Endothelial cell (in vitro differentiated cells): ENCODE measurements around the gene CFI. TPM values are rescaled to one million over a fixed set of nuclear protein-coding genes. Genes with fewer than 3 reads are reported as not detected.

ENCODE experiments used
- DNase-seq: peaks from one replicate; pipeline ENCODE4 v3.0.0; 2021; ENCODE audit warnings: low spot score
- H3K27ac Mint-ChIP-seq: one replicate; pipeline ENCODE4 v1.8.0; 2021; ENCODE audit warnings: mixed read lengths, inconsistent platforms; ENCODE audit not compliant: unreplicated experiment
- H3K27me3 Mint-ChIP-seq: one replicate; pipeline ENCODE4 v1.8.0; 2021; ENCODE audit warnings: mild to moderate bottlenecking, moderate library complexity, mixed read lengths, inconsistent platforms; ENCODE audit not compliant: unreplicated experiment
- H3K36me3 Mint-ChIP-seq: one replicate; pipeline ENCODE4 v1.8.0; 2021; ENCODE audit warnings: mild to moderate bottlenecking, low read depth, mixed read lengths, inconsistent platforms; ENCODE audit not compliant: unreplicated experiment
- H3K4me1 Mint-ChIP-seq: one replicate; pipeline ENCODE4 v1.8.0; 2021; ENCODE audit warnings: mild to moderate bottlenecking, mixed read lengths, inconsistent platforms; ENCODE audit not compliant: unreplicated experiment
- H3K4me3 Mint-ChIP-seq: one replicate; pipeline ENCODE4 v1.8.0; 2021; ENCODE audit warnings: mild to moderate bottlenecking, mixed read lengths, inconsistent platforms; ENCODE audit not compliant: unreplicated experiment
- H3K9me3 Mint-ChIP-seq: one replicate; pipeline ENCODE4 v1.8.0; 2021; ENCODE audit warnings: mixed read lengths, inconsistent platforms; ENCODE audit not compliant: unreplicated experiment
- CTCF ChIP-seq: fragments of 200-600 bp; sonication (generic); IDR thresholded peaks from one replicate; pipeline ENCODE4 v1.5.0; 2021; ENCODE audit warnings: antibody characterized with exemption; ENCODE audit not compliant: unreplicated experiment
- total RNA-seq: library from RNA; stranded (reverse); fragmentation: NEBNext Ultra II Directional; extraction: Animal tissue kit (Norgen Biotek cat#: 25700); gene quantifications from one replicate; pipeline ENCODE4 v1.2.1, GENCODE V29; 2021; ENCODE audit not compliant: unreplicated experiment

Gene CFI
- total RNA-seq, 1 donor from 2014 or later: 2.6 TPM

DNA sequence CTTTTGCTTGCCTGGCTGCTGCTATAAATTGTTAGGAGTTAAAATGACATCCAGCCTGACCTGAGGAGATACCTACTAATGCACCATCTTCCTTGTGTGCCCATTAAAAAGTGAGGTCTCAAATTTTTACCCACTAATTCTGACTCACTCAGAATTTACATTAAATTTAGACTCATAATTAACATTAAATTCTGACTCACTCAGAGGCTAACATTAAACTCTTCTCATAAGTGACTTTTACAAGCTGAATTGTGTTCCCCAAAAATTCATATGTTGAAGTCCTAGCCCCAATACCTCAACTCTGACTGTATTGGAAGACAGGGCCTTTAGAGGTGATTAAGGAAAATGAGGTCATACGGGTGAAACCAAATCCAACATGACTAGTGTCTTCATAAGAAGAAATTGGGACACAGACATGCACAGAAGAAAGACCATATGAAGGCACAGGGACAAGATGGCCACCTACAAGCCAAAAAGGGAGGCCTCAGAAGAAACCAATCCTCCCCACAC, 110.3 kb downstream of the CFI start:
- Mint-ChIP-seq H3K9me3 (no peaks in the 10 kb centered on the region), H3K27me3 (peaks cover 3% of the 10 kb centered on the region), H3K4me1 (no peaks in the 10 kb centered on the region), H3K4me3 (no peak overlapping the region), H3K36me3 (peaks cover 42% of the 10 kb centered on the region), H3K27ac (no peak overlapping the region)
- no peak for DNase-seq
- TF ChIP-seq CTCF: no peak

Other genes with a start within 250 kb of the CFI start
- 44.9 TPM for gene MCUB, start 241.8 kb downstream of the CFI start, total RNA-seq
- 76.4 TPM for gene CASP6, start 98.6 kb downstream of the CFI start, total RNA-seq
- gene PLA2G12A, start 71.9 kb downstream of the CFI start, total RNA-seq: 31.1 TPM
- 34.4 TPM for gene GAR1, start 13.8 kb upstream of the CFI start, total RNA-seq
- not detected for gene RRH, start 26.0 kb upstream of the CFI start, total RNA-seq
- gene LRIT3, start 46.1 kb upstream of the CFI start, total RNA-seq: 0.95 TPM
- 15.0 TPM for gene EGF, start 110.9 kb upstream of the CFI start, total RNA-seq